Caco-2 (cell line): ENCODE data around the gene CYP2W1. TPM values are rescaled to one million over a fixed set of nuclear protein-coding genes. Genes with fewer than 3 reads are reported as not detected.

Source experiments
- BruUV-seq: library from RNA; stranded (reverse); fragments of 400-500 nt; replicated peaks from 2 replicates; lab custom pipeline; 2021; lab: Mats Ljungman, UMichigan
- CTCF ChIA-PET: fragments of 300-600 bp; sonication (Branson Sonifier 250); formaldehyde crosslinking; loops from one replicate; lab custom pipeline; 2022; ENCODE audit warnings: antibody characterized with exemption; lab: Charles Lee
- POLR2A ChIA-PET: fragments of 300-600 bp; sonication (Branson Sonifier 250); formaldehyde crosslinking; loops from one replicate; lab custom pipeline; 2022; ENCODE audit warnings: antibody characterized with exemption; lab: Charles Lee
- DNase-seq, 2 experiments: peaks; one replicate each; pipeline versions ENCODE4 v3.0.0 to v3.0.0-alpha.2; 2020 to 2022
- H3K27me3 ChIP-seq: replicated peaks from 2 replicates; pipeline ENCODE4 v1.6.0; 2011; ENCODE audit warnings: low read length; ENCODE audit not compliant: control insufficient read depth, insufficient read depth
- H3K36me3 ChIP-seq: 2 replicates; pipeline ENCODE4 v1.5.1; 2011; ENCODE audit warnings: low read length; ENCODE audit not compliant: control insufficient read depth, insufficient read depth
- H3K4me1 ChIP-seq: fragments of 250-450 bp; sonication (Bioruptor Pico); 2 replicates; pipeline ENCODE4 v1.5.1; 2020; ENCODE audit warnings: mild to moderate bottlenecking
- H3K4me3 ChIP-seq: 2 replicates; pipeline ENCODE4 v1.5.1; 2011; ENCODE audit warnings: low read depth, mild to moderate bottlenecking, control low read depth, low read length
- H3K9me3 ChIP-seq: fragments of 250-450 bp; sonication (Bioruptor Pico); 2 replicates; pipeline ENCODE4 v1.5.1; 2020; ENCODE audit warnings: mild to moderate bottlenecking, moderate library complexity
- H3K27ac Mint-ChIP-seq: one replicate; pipeline ENCODE4 v1.8.0; 2022; ENCODE audit warnings: mixed read lengths; ENCODE audit not compliant: unreplicated experiment
- H3K27me3 Mint-ChIP-seq: one replicate; pipeline ENCODE4 v1.8.0; 2022; ENCODE audit warnings: mixed read lengths; ENCODE audit not compliant: insufficient read depth, unreplicated experiment
- H3K36me3 Mint-ChIP-seq: one replicate; pipeline ENCODE4 v1.8.0; 2022; ENCODE audit warnings: mild to moderate bottlenecking, mixed read lengths; ENCODE audit not compliant: insufficient read depth, unreplicated experiment
- H3K4me1 Mint-ChIP-seq: one replicate; pipeline ENCODE4 v1.8.0; 2022; ENCODE audit warnings: low read depth, mixed read lengths; ENCODE audit not compliant: unreplicated experiment
- H3K4me3 Mint-ChIP-seq: one replicate; pipeline ENCODE4 v1.8.0; 2022; ENCODE audit warnings: mild to moderate bottlenecking, moderate library complexity, mixed read lengths; ENCODE audit not compliant: unreplicated experiment
- H3K9me3 Mint-ChIP-seq: one replicate; pipeline ENCODE4 v1.8.0; 2022; ENCODE audit warnings: mixed read lengths; ENCODE audit not compliant: unreplicated experiment
- CTCF ChIP-seq, 2 experiments: fragments of 200-600 bp in 1 of 2; IDR thresholded peaks; 1 replicate in 1 of 2; 2 replicates in 1 of 2; pipeline versions ENCODE4 v1.5.1 to v1.8.0; 2011 to 2022; ENCODE audit warnings: antibody characterized with exemption in 1 of 2, control low read depth in 1 of 2, inconsistent platforms in 1 of 2, low read depth in 1 of 2, low read length in 1 of 2, mild to moderate bottlenecking in 1 of 2, moderate library complexity in 1 of 2; ENCODE audit not compliant: insufficient read depth in 1 of 2, severe bottlenecking in 1 of 2, unreplicated experiment in 1 of 2
- intact Hi-C: fragments of 100-400 bp; cut with micrococcal nuclease; formaldehyde crosslinking; loops from one replicate; pipeline ENCODE4 v1.10.0; 2022; ENCODE audit not compliant: unreplicated experiment
- total RNA-seq: library from RNA; stranded (reverse); gene quantifications from 2 replicates; pipeline ENCODE4 v1.2.3, GENCODE V29; 2022

CYP2W1 gene
- total RNA-seq, 1 experiment from 2014 or later: 24.0 TPM

- H3K9me3 ChIP-seq: no peaks in the 10 kb centered on the region
- Mint-ChIP-seq H3K9me3 (no peaks in the 10 kb centered on the region), H3K27me3 (no peaks in the 10 kb centered on the region), H3K27ac (peak overlapping the region; percentile 40), H3K36me3 (peaks cover 36% of the 10 kb centered on the region), H3K4me3 (no peak overlapping the region), H3K4me1 (no peaks in the 10 kb centered on the region)
- ChIA-PET CTCF (no interaction called here), POLR2A (no interaction called here)
- no peak for DNase-seq
- peaks cover 10% of the 10 kb centered on the region; the same call in 1 of the 2 replicates for H3K4me1 ChIP-seq
- no TSS peak for BruUV-seq
- intact Hi-C loops: no loop called here
- H3K4me3 ChIP-seq: no peak overlapping the region
- H3K27me3 ChIP-seq: no peaks in the 10 kb centered on the region
- H3K36me3 ChIP-seq: peaks cover 1% of the 10 kb centered on the region; the same call in 1 of the 2 replicates
- no peak for TF ChIP-seq CTCF (IDR thresholded peaks at IDR 0.05; ENCODE audit: insufficient read depth in 1 of 2, low read depth in 1 of 2, low read length in 1 of 2, severe bottlenecking in 1 of 2, unreplicated experiment in 1 of 2)
Observed at GRCh38 chr7:1011297-1012003, 28.5 kb downstream of the CYP2W1 start.

GRCh38 chr7:1012004-1012715 lies 29.2 kb downstream of the CYP2W1 start:
- H3K36me3 ChIP-seq: peaks cover 1% of the 10 kb centered on the region; the same call in 1 of the 2 replicates
- H3K36me3 Mint-ChIP-seq: peaks cover 36% of the 10 kb centered on the region
- BruUV-seq: no TSS peak
- peaks cover 10% of the 10 kb centered on the region; the same call in 1 of the 2 replicates for H3K4me1 ChIP-seq
- CTCF ChIA-PET: no interaction called here
- no peak overlapping the region for H3K4me3 Mint-ChIP-seq
- H3K4me1 Mint-ChIP-seq: no peaks in the 10 kb centered on the region
- H3K27me3 Mint-ChIP-seq: no peaks in the 10 kb centered on the region
- H3K9me3 Mint-ChIP-seq: no peaks in the 10 kb centered on the region
- no peaks in the 10 kb centered on the region for H3K27me3 ChIP-seq
- peak overlapping the region; percentile 40 for H3K27ac Mint-ChIP-seq
- no peak for TF ChIP-seq CTCF (IDR thresholded peaks at IDR 0.05; ENCODE audit: insufficient read depth in 1 of 2, low read depth in 1 of 2, low read length in 1 of 2, severe bottlenecking in 1 of 2, unreplicated experiment in 1 of 2)
- DNase-seq: no peak
- POLR2A ChIA-PET: no interaction called here
- no peaks in the 10 kb centered on the region for H3K9me3 ChIP-seq
- intact Hi-C loops: no loop called here
- no peak overlapping the region for H3K4me3 ChIP-seq

DNA sequence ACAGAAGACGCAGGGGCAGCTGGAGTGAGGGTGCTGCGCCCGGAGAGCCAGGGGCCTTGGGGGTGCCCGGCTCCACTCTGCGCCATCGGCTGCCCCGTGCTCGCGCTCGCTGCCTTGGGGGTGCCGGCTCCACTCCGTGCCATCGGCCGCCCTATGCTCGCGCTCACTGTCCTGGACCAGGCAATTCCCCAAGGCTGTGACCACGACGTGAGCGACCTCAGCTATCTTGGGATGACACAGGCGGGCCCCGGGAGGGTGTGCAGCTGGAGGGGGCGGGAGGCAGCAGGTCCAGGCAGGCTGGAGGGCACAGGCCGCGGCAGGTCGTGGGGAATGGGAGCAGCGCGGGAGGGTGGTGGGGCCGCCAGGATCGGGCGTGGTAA lies 29.7 kb downstream of the CYP2W1 start:
- ChIA-PET CTCF (no interaction called here), POLR2A (no interaction called here)
- H3K9me3 ChIP-seq: no peaks in the 10 kb centered on the region
- intact Hi-C loops: no loop called here
- peaks cover 1% of the 10 kb centered on the region; the same call in 1 of the 2 replicates for H3K36me3 ChIP-seq
- no peaks in the 10 kb centered on the region for H3K27me3 Mint-ChIP-seq
- no peaks in the 10 kb centered on the region for H3K4me1 Mint-ChIP-seq
- no TSS peak for BruUV-seq
- no peaks in the 10 kb centered on the region for H3K27me3 ChIP-seq
- TF ChIP-seq CTCF (IDR thresholded peaks at IDR 0.05; ENCODE audit: insufficient read depth in 1 of 2, low read depth in 1 of 2, low read length in 1 of 2, severe bottlenecking in 1 of 2, unreplicated experiment in 1 of 2): no peak
- DNase-seq: no peak
- peaks cover 32% of the 10 kb centered on the region for H3K36me3 Mint-ChIP-seq
- no peak overlapping the region for H3K4me3 ChIP-seq
- no peak overlapping the region for H3K27ac Mint-ChIP-seq
- H3K9me3 Mint-ChIP-seq: no peaks in the 10 kb centered on the region
- H3K4me3 Mint-ChIP-seq: no peak overlapping the region
- peaks cover 10% of the 10 kb centered on the region; the same call in 1 of the 2 replicates for H3K4me1 ChIP-seq
